Adrenal gland (tissue), 12 donors: ENCODE measurements around the gene TRAK1. TPM values are rescaled to one million over a fixed set of nuclear protein-coding genes. Genes with fewer than 3 reads are reported as not detected.

Source experiments
- DNase-seq, 7 donors: peaks; one replicate each; pipeline ENCODE4 v3.0.0-alpha.2; 2019 to 2020
- H3K27ac ChIP-seq, 5 donors: fragments of 200-600 bp; sonication (generic) in 4 of 5; 1 replicate in 3 of 5; 2 replicates in 2 of 5; pipeline versions ENCODE4 v1.5.1 to v1.8.0; 2016 to 2020; ENCODE audit warnings: mild to moderate bottlenecking in 1 of 5
- H3K27me3 ChIP-seq: fragments of 200-600 bp; 2 replicates; pipeline ENCODE4 v1.8.0; 2021
- H3K36me3 ChIP-seq, 2 donors: fragments of 200-600 bp; replicated peaks in 1 of 2; 1 replicate in 1 of 2; 2 replicates in 1 of 2; pipeline versions ENCODE4 v1.5.1 to v1.8.0; 2018 to 2022
- H3K4me1 ChIP-seq, 2 donors: fragments of 200-600 bp; replicated peaks in 1 of 2; 1 replicate in 1 of 2; 2 replicates in 1 of 2; pipeline versions ENCODE4 v1.5.1 to v1.8.0; 2018 to 2021
- H3K4me3 ChIP-seq, 4 donors: fragments of 200-600 bp; sonication (generic) in 3 of 4; one replicate each; pipeline ENCODE4 v1.5.1; 2016 to 2018
- H3K9me3 ChIP-seq, 3 donors: fragments of 200-600 bp; sonication (generic) in 1 of 3; replicated peaks in 1 of 3; 1 replicate in 2 of 3; 2 replicates in 1 of 3; pipeline versions ENCODE4 v1.5.1 to v1.8.0; 2016 to 2021
- CTCF ChIP-seq, 6 experiments: fragments of 450-650 bp in 4 of 6; fragments of 200-600 bp in 2 of 6; sonication (generic) in 1 of 6; IDR thresholded peaks; 1 replicate in 5 of 6; 2 replicates in 1 of 6; pipeline versions ENCODE4 v1.5.1 to v1.8.0; 2016 to 2021; ENCODE audit warnings: antibody characterized with exemption in 6 of 6, mild to moderate bottlenecking in 2 of 6, moderate library complexity in 1 of 6
- POLR2A ChIP-seq, 2 donors: fragments of 450-650 bp; IDR thresholded peaks; one replicate each; pipeline ENCODE4 v1.6.1; 2017; ENCODE audit warnings: antibody characterized with exemption in 2 of 2, mild to moderate bottlenecking in 2 of 2, moderate library complexity in 1 of 2
- WGBS, 4 donors: extraction: QIAGEN DNeasy Blood & Tissue Kit in 2 of 4; methylation state at CpG; one replicate each; pipeline versions ENCODE4 v1.1.5 to v1.1.7; 2013 to 2017; 5-methylcytosine and 5-hydroxymethylcytosine counted together
- intact Hi-C, 2 donors: fragments of 100-400 bp; cut with DNase I; formaldehyde crosslinking; loops; one replicate each; pipeline versions ENCODE4 v1.14.1 to v1.15.0; 2022 to 2023
- polyA plus RNA-seq, 3 donors: library from polyadenylated mRNA; stranded (reverse); fragments of 200-250 nt in 2 of 3; fragments of 350-450 nt in 1 of 3; fragmentation: Illumina TruSeq in 1 of 3; extraction: RNeasy Lipid Tissue Mini Kit (QIAGEN cat#74804) in 1 of 3; gene quantifications; one replicate each; pipeline ENCODE4 v1.2.3, GENCODE V29; 2013 to 2014
- total RNA-seq, 9 donors: library from RNA; depleted of rRNA in 4 of 9; stranded (reverse); fragments of >200 nt in 4 of 9; fragments of 120-200 nt in 1 of 9; fragmentation: NEBNext Ultra II Directional in 1 of 9; extraction: Animal tissue kit (Norgen Biotek cat#: 25700) in 1 of 9; gene quantifications; one replicate each; pipeline versions ENCODE4 v1.1.0 to v1.2.4, GENCODE V29; 2013 to 2023
- donor health status: healthy with polysubstance abuse.
- donor health status: Bipolar disorder and iron deficiency.
- donor health status: DM: yes; HTN: yes; CAD: no.
- donor health status: DM: no; HTN: no; CAD: no.
- donor health status: DM: no; HTN: no; CAD: no.
- donor health status: DM: yes; HTN: yes; CAD: no.

TRAK1 gene
- total and polyA plus RNA-seq, 12 donors = 13.1 to 38.1 (median 26.4) TPM

- peak; percentile 30 to 84 (median 50) for DNase-seq
- no peak overlapping the region for H3K4me3 ChIP-seq
- H3K27me3 ChIP-seq = no peaks in the 10 kb centered on the region
- H3K36me3 ChIP-seq = no peaks in the 10 kb centered on the region
- H3K9me3 ChIP-seq = no peaks in the 10 kb centered on the region
- TF ChIP-seq POLR2A (IDR thresholded peaks at IDR 0.05) (no peak), CTCF (IDR thresholded peaks at IDR 0.05) (peak; percentile 56 to 78 (median 67))
- no peak overlapping the region for H3K27ac ChIP-seq
- intact Hi-C loops = loop anchor here (2.0 to 10.0 kb wide), 3 partner anchors 195 to 277 kb away; no protein-coding TSS in a partner anchor
- WGBS, 4 donors = 11 to 13% (median 12%) methylated on average over 9 of the region's 9 CpGs
- H3K4me1 ChIP-seq = no peaks in the 10 kb centered on the region
These were observed 156.4 kb downstream of the TRAK1 start for GRCh38 chr3:42247576-42248027.

GRCh38 chr3:42250761-42251160, 159.6 kb downstream of the TRAK1 start:
- Histone ChIP-seq H3K4me1 (no peaks in the 10 kb centered on the region), H3K36me3 (no peaks in the 10 kb centered on the region), H3K27me3 (no peaks in the 10 kb centered on the region), H3K27ac (no peak overlapping the region), H3K4me3 (no peak overlapping the region), H3K9me3 (no peaks in the 10 kb centered on the region)
- DNase-seq = no peak
- 0 to 100% (median 87%) methylated on average over 1 of the region's 1 CpG for WGBS, 4 donors
- TF ChIP-seq CTCF (IDR thresholded peaks at IDR 0.05) (no peak), POLR2A (IDR thresholded peaks at IDR 0.05) (no peak)
- intact Hi-C loops = no loop called here

- WGBS, 4 donors = 41 to 56% (median 50%) methylated on average over 3 of the region's 3 CpGs
- no peaks in the 10 kb centered on the region for H3K4me1 ChIP-seq
- H3K9me3 ChIP-seq = no peaks in the 10 kb centered on the region
- TF ChIP-seq POLR2A (IDR thresholded peaks at IDR 0.05) (no peak), CTCF (IDR thresholded peaks at IDR 0.05) (no peak)
- intact Hi-C loops = no loop called here
- H3K27me3 ChIP-seq = no peaks in the 10 kb centered on the region
- no peak for DNase-seq
- H3K36me3 ChIP-seq = no peaks in the 10 kb centered on the region
- no peak overlapping the region for H3K4me3 ChIP-seq
- no peak overlapping the region for H3K27ac ChIP-seq
These were observed 163.4 kb downstream of the TRAK1 start for GRCh38 chr3:42254566-42254965.

GRCh38 chr3:42256135-42256819, 165.1 kb downstream of the TRAK1 start:
- H3K9me3 ChIP-seq = no peaks in the 10 kb centered on the region
- 64 to 93% (median 87%) methylated on average over 1 of the region's 1 CpG for WGBS, 4 donors
- no peaks in the 10 kb centered on the region for H3K27me3 ChIP-seq
- no peak overlapping the region for H3K27ac ChIP-seq
- intact Hi-C loops = no loop called here
- TF ChIP-seq POLR2A (IDR thresholded peaks at IDR 0.05) (no peak), CTCF (IDR thresholded peaks at IDR 0.05) (no peak)
- H3K36me3 ChIP-seq = no peaks in the 10 kb centered on the region
- no peak for DNase-seq
- H3K4me1 ChIP-seq = no peaks in the 10 kb centered on the region
- no peak overlapping the region for H3K4me3 ChIP-seq
